Measurements from ENCODE around the gene LIMCH1.
"Not testable (repeated sequence)": the region's sequence is repeated elsewhere in the genome, so short reads cannot be mapped to it uniquely, and the experiment has no call there.

Gene LIMCH1

GRCh38 chr4:41611881-41612871 lies 74.2 kb downstream of the LIMCH1 start:
- no peak for DNase-seq

- DNase-seq, result no peak
Measured at GRCh38 chr4:41613386-41613785, 75.4 kb downstream of the LIMCH1 start.

- DNase-seq, result no peak
Measured at GRCh38 chr4:41613821-41614220, 75.9 kb downstream of the LIMCH1 start.

GRCh38 chr4:41614519-41614918 lies 76.6 kb downstream of the LIMCH1 start:
- DNase-seq, result no peak

GRCh38 chr4:41619161-41619560 lies 81.2 kb downstream of the LIMCH1 start:
- no peak for DNase-seq

- no peak for DNase-seq
Measured at GRCh38 chr4:41620594-41621256, 82.8 kb downstream of the LIMCH1 start.

GRCh38 chr4:41622787-41623186 lies 84.8 kb downstream of the LIMCH1 start:
- no peak for DNase-seq

GRCh38 chr4:41624765-41625164 lies 86.8 kb downstream of the LIMCH1 start:
- no peak for DNase-seq

- no peak for DNase-seq
Measured at GRCh38 chr4:41625531-41625930, 87.6 kb downstream of the LIMCH1 start.

- no peak for DNase-seq
Measured at GRCh38 chr4:41628936-41629335, 91.0 kb downstream of the LIMCH1 start.

GRCh38 chr4:41631523-41631922 lies 93.6 kb downstream of the LIMCH1 start:
- DNase-seq, result no peak

- no peak for DNase-seq
Measured at GRCh38 chr4:41632481-41633073, 94.6 kb downstream of the LIMCH1 start.

GRCh38 chr4:41633321-41633720 lies 95.4 kb downstream of the LIMCH1 start:
- no peak for DNase-seq

- DNase-seq, result no peak
Measured at GRCh38 chr4:41635441-41635840, 97.5 kb downstream of the LIMCH1 start.

- DNase-seq, result no peak
Measured at GRCh38 chr4:41638203-41638602, 100.2 kb downstream of the LIMCH1 start.

- DNase-seq, result no peak
Measured at GRCh38 chr4:41638866-41639265, 100.9 kb downstream of the LIMCH1 start.

GRCh38 chr4:41639291-41639690 lies 101.3 kb downstream of the LIMCH1 start:
- no peak for DNase-seq

GRCh38 chr4:41640906-41641305 lies 102.9 kb downstream of the LIMCH1 start:
- DNase-seq, result no peak

GRCh38 chr4:41642746-41643145 lies 104.8 kb downstream of the LIMCH1 start:
- DNase-seq, result not testable (repeated sequence)

- DNase-seq, result no peak
Measured at GRCh38 chr4:41643331-41643730, 105.4 kb downstream of the LIMCH1 start.

GRCh38 chr4:41644288-41644914 lies 106.4 kb downstream of the LIMCH1 start:
- DNase-seq, result no peak

GRCh38 chr4:41644915-41645295 lies 106.9 kb downstream of the LIMCH1 start:
- no peak for DNase-seq

- DNase-seq, result no peak
Measured at GRCh38 chr4:41645728-41646390, 107.9 kb downstream of the LIMCH1 start.
